OCI-LY1 (cell line): ENCODE results near the gene TVP23A.

Source experiments
- EZH2 ChIP-seq: fragments of 200-600 bp; sonication (generic), shearing (Covaris generic); IDR thresholded peaks from 2 replicates; pipeline ENCODE4 v1.8.0; 2017; ENCODE audit warnings: borderline replicate concordance, mixed run types, mild to moderate bottlenecking, antibody characterized with exemption, low read length, moderate library complexity, mixed read lengths
- TF ChIP-seq, protein P1 (sequence below): fragments of 200-600 bp; sonication (generic), shearing (Covaris generic); IDR thresholded peaks from 2 replicates; pipeline ENCODE4 v1.5.1; 2017; ENCODE audit warnings: mild to moderate bottlenecking, antibody characterized with exemption, low read length, moderate library complexity, mixed read lengths

DNA sequence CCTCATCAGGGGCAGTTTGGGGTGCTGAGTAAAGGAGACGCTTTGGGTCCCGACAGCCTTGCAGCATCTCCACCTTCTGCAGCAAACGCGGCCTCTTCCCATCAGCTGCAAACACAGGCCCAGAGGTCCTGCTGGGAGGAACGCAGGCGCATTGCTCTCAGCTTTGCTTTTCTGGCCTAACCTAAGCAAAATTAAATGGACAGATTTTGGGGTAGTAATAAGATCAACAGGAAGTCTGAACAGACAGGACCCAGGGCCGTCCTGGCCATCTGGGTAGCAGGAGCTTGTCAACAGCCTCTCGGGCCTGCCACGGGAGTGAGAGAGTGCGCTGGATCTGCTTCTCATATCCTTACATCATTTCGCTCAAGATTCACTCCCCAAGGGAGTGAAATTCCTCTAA, 67.8 kb downstream of the TVP23A start:
- TF ChIP-seq, protein P1, sequence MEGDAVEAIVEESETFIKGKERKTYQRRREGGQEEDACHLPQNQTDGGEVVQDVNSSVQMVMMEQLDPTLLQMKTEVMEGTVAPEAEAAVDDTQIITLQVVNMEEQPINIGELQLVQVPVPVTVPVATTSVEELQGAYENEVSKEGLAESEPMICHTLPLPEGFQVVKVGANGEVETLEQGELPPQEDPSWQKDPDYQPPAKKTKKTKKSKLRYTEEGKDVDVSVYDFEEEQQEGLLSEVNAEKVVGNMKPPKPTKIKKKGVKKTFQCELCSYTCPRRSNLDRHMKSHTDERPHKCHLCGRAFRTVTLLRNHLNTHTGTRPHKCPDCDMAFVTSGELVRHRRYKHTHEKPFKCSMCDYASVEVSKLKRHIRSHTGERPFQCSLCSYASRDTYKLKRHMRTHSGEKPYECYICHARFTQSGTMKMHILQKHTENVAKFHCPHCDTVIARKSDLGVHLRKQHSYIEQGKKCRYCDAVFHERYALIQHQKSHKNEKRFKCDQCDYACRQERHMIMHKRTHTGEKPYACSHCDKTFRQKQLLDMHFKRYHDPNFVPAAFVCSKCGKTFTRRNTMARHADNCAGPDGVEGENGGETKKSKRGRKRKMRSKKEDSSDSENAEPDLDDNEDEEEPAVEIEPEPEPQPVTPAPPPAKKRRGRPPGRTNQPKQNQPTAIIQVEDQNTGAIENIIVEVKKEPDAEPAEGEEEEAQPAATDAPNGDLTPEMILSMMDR, result no peak
- TF ChIP-seq EZH2, result no peak
